ENCODE results near the gene NFKBIE. TPM values are rescaled to one million over a fixed set of nuclear protein-coding genes. Genes with fewer than 3 reads are reported as not detected.

Gene NFKBIE
- total RNA-seq, 1 experiment from 2014 or later: 24.9 TPM

- BruUV-seq (replicated peaks): no TSS peak
- Histone ChIP-seq H3K9me3 (ENCODE audit: control insufficient read depth, insufficient read depth, low read depth, low read length) (no peaks in the 10 kb centered on the region), H3K4me3 (ENCODE audit: low read depth in 2 of 2, low read length in 2 of 2) (no peak overlapping the region), H3K27ac (ENCODE audit: low read length) (no peak overlapping the region), H3K27me3 (ENCODE audit: control insufficient read depth, insufficient read depth, low read length) (no peaks in the 10 kb centered on the region), H3K4me1 (ENCODE audit: control insufficient read depth, insufficient read depth, low read length) (peaks cover 60% of the 10 kb centered on the region), H3K36me3 (ENCODE audit: control insufficient read depth, insufficient read depth, low read length) (peaks cover 5% of the 10 kb centered on the region)
- no peak for ATAC-seq
- in situ Hi-C loops (cut with HindIII; ENCODE audit: low pct_unique_long_range_greater_than_20kb, low sequenced_read_pairs): no loop called here
- TF ChIP-seq TCF7L2 (IDR thresholded peaks at IDR 0.05; ENCODE audit: low read depth, low read length): no peak
- TF ChIP-seq CTCF (IDR thresholded peaks at IDR 0.05): no peak
- TF ChIP-seq REST (IDR thresholded peaks at IDR 0.05; ENCODE audit: insufficient read depth in 1 of 2, low read depth in 2 of 2, low read length in 1 of 2): no peak
- no peak for TF ChIP-seq POLR2AphosphoS5 (IDR thresholded peaks at IDR 0.05; ENCODE audit: low read depth, low read length)
- TF ChIP-seq SIN3A (IDR thresholded peaks at IDR 0.05; ENCODE audit: borderline replicate concordance, insufficient read depth, low read depth, low read length): no peak
- intact Hi-C loops (cut with micrococcal nuclease; ENCODE audit: unreplicated experiment): no loop called here
- no peak for DNase-seq (ENCODE audit: low read depth, low spot score)
- POLR2A ChIA-PET: no interaction called here
- CTCF ChIA-PET: no interaction called here
Measured at GRCh38 chr6:44228836-44229235, 36.5 kb downstream of the NFKBIE start.

GRCh38 chr6:44228433-44228832, 36.9 kb downstream of the NFKBIE start:
- intact Hi-C loops (cut with micrococcal nuclease; ENCODE audit: unreplicated experiment) (no loop called here), in situ Hi-C loops (cut with HindIII; ENCODE audit: low pct_unique_long_range_greater_than_20kb, low sequenced_read_pairs) (no loop called here)
- POLR2A ChIA-PET: no interaction called here
- H3K4me3 ChIP-seq (ENCODE audit: low read depth in 2 of 2, low read length in 2 of 2): no peak overlapping the region
- no TSS peak for BruUV-seq (replicated peaks)
- H3K4me1 ChIP-seq (ENCODE audit: control insufficient read depth, insufficient read depth, low read length): peaks cover 56% of the 10 kb centered on the region
- no peak for ATAC-seq
- H3K9me3 ChIP-seq (ENCODE audit: control insufficient read depth, insufficient read depth, low read depth, low read length): no peaks in the 10 kb centered on the region
- TF ChIP-seq TCF7L2 (IDR thresholded peaks at IDR 0.05; ENCODE audit: low read depth, low read length) (no peak), POLR2AphosphoS5 (IDR thresholded peaks at IDR 0.05; ENCODE audit: low read depth, low read length) (no peak), SIN3A (IDR thresholded peaks at IDR 0.05; ENCODE audit: borderline replicate concordance, insufficient read depth, low read depth, low read length) (no peak), CTCF (IDR thresholded peaks at IDR 0.05) (no peak), REST (IDR thresholded peaks at IDR 0.05; ENCODE audit: insufficient read depth in 1 of 2, low read depth in 2 of 2, low read length in 1 of 2) (no peak)
- H3K36me3 ChIP-seq (ENCODE audit: control insufficient read depth, insufficient read depth, low read length): peaks cover 5% of the 10 kb centered on the region
- CTCF ChIA-PET: no interaction called here
- no peak overlapping the region for H3K27ac ChIP-seq (ENCODE audit: low read length)
- H3K27me3 ChIP-seq (ENCODE audit: control insufficient read depth, insufficient read depth, low read length): no peaks in the 10 kb centered on the region
- no peak for DNase-seq (ENCODE audit: low read depth, low spot score)

Data from Panc1 (cell line).